Stimulated activated CD8-positive, alpha-beta memory T cell treated with anti-CD3 and anti-CD28 coated beads, Interleukin-15, amount 100 ng/mL, for 1 hour (primary cell): ENCODE results near the gene HINT3.
"Not testable (repeated sequence)": the region's sequence is repeated elsewhere in the genome, so short reads cannot be mapped to it uniquely, and the experiment has no call there.

ENCODE experiments used
- DNase-seq: peaks from one replicate; pipeline ENCODE4 v3.0.0-alpha.2; 2020; ENCODE audit warnings: low read depth

HINT3 gene

GRCh38 chr6:126002755-126003679, 46.4 kb downstream of the HINT3 start:
- no peak for DNase-seq

- no peak for DNase-seq
Observed at GRCh38 chr6:126007800-126008199, 51.2 kb downstream of the HINT3 start.

GRCh38 chr6:126010040-126010439, 53.5 kb downstream of the HINT3 start:
- DNase-seq = no peak

GRCh38 chr6:126015863-126016262, 59.3 kb downstream of the HINT3 start:
- no peak for DNase-seq

- DNase-seq = no peak
Observed at GRCh38 chr6:126016591-126016990, 60.0 kb downstream of the HINT3 start.

- DNase-seq = no peak
Observed at GRCh38 chr6:126017668-126018067, 61.1 kb downstream of the HINT3 start.

- DNase-seq = no peak
Observed at GRCh38 chr6:126020305-126021050, 63.9 kb downstream of the HINT3 start.

GRCh38 chr6:126023474-126023873, 66.9 kb downstream of the HINT3 start:
- not testable (repeated sequence) for DNase-seq

GRCh38 chr6:126026001-126026400, 69.4 kb downstream of the HINT3 start:
- DNase-seq = no peak

GRCh38 chr6:126027601-126028000, 71.0 kb downstream of the HINT3 start:
- no peak for DNase-seq
